ENCODE data around the gene CDC42EP2.

The CDC42EP2 gene

DNA sequence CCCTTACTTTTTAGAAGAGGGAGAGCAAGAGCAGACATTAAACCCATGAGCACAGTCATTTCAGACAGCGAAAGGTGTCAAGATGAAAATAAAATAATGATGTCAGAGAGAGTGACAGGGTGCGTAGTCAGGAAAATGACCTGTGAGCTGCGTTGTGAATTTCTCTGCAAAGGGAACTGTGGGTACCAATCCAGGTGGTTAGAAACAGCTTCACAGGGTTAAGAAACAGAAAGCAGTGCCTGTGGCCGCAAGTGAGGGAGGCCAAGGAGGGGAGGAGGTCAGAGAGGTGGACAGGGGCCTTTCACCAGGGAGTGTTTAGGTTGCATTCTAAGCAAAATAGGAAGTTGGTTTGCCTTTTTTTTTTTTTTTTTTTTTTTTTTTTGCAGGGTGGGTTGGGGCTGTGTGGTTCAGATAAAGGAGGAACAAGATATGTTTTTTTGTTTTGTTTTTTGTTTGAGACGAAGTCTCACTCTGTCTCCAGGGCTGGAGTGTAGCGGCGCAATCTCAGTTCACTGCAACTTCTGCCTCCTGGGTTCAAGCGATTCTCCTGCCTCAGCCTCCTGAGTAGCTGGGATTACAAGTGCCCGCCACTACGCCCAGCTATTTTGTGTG is 47.8 kb downstream of the CDC42EP2 start:
- no peak for DNase-seq

DNA sequence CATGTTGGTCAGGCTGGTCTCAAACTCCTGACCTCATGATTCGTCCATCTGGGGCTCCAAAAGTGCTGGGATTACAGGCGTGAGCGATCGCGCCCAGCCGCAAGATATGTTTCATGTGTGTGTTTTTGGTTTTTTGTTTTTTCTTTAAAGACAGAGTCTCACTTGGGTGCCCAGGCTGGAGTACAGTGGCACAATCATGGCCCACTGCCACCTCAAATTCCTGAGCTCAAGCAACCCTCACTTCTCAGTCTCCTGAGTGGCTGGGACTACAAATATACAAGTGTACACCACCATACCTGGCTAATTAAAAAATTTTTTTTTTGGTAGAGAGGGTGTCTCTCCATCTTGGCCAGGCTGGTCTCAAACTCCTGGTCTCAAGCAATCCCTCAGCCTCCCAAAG is 48.3 kb downstream of the CDC42EP2 start:
- no peak for DNase-seq

DNA sequence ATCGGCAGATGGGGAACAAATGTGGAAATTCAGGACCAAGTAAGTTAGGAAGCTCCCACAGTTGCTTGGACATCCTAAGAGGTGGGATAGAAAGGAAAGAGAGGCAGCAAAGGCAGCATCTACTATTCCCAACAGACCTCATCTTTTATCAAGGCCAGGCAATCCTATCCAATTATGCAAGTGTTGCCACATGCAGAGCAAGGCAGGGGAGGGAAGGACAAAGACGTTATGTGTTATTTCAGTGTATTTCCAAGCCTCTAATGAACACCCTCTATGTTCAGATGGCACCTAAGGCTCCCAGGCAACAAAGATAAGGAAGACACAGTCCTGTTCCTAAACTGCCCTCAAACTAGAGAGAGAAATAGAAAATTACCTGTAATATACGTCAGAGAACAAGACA is 49.1 kb downstream of the CDC42EP2 start:
- DNase-seq, result no peak

DNA sequence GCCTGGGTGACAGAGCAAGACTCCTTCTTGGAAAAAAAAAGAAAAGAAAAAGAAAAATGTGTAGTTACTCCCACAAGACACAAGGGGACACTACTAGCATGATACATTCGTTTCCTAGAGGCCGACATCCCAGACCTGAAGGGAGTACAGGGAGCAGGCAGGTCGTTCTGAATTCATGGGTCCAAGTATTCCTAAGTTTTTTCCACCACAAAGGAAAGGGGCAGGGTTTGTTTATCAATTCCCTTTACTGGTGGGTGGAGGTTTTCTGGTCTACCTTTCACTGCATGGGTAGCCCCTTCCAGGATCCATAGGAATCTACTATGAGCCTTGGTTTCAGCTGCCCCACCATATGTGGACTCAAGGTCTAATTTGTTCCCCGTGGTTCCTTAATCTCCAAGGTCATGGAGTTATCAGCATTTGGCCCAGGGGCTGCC is 51.7 kb downstream of the CDC42EP2 start:
- no peak for DNase-seq

DNA sequence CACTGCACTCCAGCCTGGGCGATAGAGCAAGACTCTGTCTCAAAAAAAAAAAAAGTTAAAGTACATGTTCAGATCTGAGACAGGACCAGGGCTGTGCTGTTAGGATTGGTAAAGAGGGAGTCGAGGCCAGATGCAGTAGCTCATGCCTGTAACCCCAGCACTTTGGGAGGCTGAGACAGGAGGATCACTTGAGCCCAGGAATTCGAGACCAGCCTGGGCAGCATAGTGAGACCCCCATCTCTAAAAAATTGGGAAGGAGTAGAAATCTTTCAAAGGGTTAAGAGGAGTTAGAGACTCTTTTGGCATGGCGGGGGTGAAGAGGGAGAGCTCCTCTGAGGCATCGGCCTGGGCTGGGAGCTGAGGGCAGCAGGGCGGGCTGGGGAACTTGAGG is 56.0 kb downstream of the CDC42EP2 start:
- DNase-seq, result no peak
